Measurements from ENCODE around the gene MEPCE.
A peak's percentile ranks its signal among the peaks of the same experiment; 100 is the strongest.
"Not testable (repeated sequence)": the region's sequence is repeated elsewhere in the genome, so short reads cannot be mapped to it uniquely, and the experiment has no call there.

The MEPCE gene, protein sequence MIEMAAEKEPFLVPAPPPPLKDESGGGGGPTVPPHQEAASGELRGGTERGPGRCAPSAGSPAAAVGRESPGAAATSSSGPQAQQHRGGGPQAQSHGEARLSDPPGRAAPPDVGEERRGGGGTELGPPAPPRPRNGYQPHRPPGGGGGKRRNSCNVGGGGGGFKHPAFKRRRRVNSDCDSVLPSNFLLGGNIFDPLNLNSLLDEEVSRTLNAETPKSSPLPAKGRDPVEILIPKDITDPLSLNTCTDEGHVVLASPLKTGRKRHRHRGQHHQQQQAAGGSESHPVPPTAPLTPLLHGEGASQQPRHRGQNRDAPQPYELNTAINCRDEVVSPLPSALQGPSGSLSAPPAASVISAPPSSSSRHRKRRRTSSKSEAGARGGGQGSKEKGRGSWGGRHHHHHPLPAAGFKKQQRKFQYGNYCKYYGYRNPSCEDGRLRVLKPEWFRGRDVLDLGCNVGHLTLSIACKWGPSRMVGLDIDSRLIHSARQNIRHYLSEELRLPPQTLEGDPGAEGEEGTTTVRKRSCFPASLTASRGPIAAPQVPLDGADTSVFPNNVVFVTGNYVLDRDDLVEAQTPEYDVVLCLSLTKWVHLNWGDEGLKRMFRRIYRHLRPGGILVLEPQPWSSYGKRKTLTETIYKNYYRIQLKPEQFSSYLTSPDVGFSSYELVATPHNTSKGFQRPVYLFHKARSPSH

DNA sequence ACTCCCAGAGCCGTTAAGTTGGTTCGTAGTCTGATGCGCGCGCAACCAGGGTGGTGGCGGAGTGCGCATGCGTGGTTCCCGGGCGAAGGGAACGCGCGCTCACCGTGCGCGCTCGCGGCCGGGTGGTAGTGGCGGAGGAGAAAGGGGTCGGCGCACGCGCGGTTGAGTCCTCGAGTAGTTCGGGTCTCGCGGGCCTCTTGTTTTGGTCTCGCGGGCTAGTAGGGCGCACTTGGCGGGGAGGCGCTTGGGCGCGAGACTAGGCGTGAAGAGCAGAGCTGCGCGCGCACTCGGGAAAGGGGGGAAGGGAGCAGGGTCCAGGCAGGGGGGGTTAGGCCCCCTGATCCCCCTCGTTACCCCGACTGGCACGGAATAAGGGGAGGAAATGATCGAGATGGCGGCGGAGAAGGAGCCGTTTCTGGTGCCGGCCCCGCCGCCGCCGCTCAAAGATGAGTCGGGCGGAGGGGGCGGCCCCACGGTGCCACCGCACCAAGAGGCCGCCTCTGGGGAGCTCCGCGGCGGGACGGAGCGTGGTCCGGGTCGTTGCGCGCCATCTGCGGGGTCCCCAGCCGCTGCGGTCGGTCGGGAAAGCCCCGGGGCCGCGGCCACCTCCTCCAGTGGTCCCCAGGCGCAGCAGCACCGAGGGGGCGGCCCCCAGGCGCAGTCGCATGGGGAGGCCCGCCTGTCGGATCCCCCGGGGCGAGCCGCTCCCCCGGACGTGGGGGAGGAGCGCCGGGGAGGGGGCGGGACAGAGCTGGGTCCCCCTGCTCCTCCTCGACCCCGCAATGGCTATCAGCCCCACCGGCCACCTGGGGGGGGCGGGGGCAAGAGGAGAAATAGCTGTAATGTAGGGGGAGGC lies at the start of gene MEPCE:
TSS of gene MEPCE (plus strand) at position 195 of the 856 bp plus-strand sequence. CDS start at position 383, 188 bp downstream.
- peak; percentile 96 for DNase-seq (ENCODE audit: low read depth)

DNA sequence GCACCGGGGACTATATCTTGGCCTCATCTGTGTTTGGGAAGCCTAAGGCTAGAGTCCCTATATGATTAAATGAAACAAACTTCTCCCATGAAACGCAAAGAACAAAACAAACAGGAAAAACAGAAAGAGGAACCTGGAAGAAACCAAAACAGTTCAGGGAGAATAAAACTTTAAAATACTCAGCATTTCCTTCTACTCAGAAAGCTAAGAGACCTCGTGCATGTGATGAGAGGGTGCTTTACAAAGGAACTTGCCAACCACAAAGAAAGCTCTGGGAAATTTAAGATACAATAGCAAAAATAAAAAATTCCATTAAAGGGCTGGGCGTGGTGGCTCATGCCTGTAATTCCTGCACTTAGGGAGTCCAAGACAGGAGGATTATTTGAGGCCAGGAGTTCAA lies 49.4 kb upstream of the MEPCE start:
- no peak for DNase-seq (ENCODE audit: low read depth)

DNA sequence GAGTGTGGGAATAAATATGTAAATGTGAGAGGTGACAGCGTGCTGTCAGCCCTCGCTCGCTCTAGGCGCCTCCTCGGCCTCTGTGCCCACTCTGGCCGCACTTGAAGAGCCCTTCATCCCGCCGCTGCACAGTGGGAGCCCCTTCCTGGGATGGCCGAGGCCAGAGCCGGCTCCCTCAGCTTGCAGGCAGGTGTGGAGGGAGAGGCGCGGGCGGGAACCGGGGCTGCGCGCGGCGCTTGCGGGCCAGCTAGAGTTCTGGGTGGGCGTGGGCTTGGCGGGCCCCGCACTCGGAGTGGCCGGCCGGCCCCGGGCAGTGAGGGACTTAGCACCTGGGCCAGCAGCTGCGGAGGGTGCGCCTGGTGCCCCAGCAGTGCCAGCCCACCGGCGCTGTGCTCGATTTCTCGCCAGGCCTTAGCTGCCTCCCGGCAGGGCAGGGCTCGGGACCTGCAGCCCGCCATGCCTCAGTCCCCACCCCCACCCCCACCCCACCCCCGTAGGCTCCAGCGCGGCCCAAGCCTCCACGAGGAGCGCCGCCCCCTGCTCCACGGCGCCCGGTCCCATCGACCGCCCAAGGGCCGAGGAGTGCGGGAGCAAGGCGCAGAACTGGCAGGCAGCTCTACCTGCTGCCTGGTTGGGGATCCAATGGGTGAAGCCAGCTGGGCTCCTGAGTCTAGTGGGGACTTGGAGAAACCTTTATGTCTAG lies 47.9 kb upstream of the MEPCE start:
- DNase-seq (ENCODE audit: low read depth) = not testable (repeated sequence)

DNA sequence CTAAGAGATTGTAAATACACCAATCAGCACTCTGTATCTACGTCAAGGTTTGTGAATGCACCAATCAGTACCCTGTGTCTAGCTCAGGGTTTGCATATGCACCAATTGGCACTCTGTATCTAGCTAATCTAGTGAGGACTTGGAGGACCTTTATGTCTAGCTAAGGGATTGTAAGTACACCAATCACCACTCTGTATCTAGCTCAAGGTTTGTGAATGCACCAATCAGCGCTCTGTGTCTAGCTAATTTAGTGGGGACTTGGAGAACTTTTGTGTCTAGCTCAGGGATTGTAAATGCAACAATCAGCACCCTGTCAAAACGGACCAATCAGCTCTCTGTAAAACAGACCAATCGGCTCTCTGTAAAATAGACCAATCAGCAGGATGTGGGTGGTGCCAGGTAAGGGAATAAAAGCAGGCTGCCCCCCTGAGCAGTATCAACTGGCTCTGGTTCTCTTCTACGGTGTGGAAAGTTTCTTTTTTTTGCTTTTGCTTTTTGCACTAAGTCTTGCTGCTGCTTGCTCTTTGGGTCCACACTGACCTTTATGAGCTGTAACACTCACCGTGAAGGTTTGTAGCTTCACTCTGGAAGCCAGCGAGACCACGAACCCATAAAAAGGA lies 47.3 kb upstream of the MEPCE start:
- DNase-seq (ENCODE audit: low read depth) = not testable (repeated sequence)

DNA sequence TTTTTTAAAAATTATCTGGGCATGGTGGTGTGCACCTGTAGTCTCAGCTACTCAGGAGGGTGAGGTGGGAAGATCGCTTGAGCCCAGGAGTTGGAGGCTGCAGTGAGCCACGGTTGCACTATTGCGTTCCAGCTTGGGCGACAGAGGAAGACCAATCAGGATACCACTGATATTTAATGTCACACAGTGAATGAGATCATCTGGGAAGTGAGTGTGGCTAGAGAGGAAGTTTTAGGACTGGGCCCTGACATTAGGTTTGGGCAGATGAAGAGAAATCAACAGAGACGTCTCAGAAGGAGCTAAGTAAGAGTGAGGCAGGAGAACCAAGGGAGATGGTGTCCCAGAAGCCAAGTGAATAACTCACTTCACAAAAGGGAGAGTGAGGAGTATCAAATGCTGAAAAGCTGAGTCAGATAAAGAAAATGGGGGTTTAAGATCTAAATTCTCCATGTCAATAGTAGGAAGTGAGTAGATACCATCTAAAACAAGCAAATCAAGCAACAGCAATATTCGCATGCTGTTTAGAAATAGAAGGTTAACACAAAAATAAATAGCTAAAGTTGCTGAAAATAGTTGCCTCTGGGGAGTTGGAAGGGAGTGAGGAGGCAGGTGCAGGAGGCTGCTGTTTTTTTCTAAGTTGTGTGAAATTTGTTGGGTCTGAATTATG lies 44.9 kb upstream of the MEPCE start:
- DNase-seq (ENCODE audit: low read depth) = no peak

DNA sequence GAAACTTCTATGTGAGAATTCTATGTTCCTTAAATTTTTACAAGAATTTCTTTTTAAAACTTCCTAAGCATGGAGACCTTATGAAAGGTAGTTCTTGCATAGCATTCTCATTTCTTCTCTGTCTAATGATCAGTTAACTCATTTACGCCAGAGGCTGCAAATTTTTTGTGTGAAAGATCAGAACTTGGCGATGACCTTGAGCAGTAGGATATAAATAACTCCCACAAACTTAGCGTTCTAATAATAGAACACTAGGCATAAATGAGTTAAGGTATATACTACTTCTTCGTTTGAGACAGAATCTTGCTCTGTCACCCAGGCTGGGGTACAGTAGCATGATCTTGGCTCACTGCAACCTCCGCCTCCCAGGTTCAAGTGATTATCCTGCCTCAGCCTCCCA lies 42.7 kb upstream of the MEPCE start:
- DNase-seq (ENCODE audit: low read depth) = no peak

DNA sequence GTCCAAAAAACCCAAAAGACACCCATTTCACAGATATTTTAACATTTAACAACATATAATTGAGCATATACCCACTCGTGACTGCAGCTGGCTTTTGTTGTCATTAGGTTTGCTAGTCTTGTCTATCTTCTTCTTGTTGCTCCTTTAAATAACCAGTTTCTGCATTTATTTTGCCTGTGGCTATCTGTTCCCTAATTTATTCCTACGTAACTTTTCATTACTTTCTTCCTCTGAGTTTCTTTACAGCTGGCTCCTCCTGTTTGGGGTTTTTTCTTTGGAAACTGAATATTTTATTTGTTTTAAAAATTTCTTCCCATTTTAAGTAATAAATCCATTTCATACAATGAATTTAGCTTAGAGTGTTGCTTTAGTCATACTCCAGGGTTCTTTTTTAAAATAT lies 41.9 kb upstream of the MEPCE start:
- no peak for DNase-seq (ENCODE audit: low read depth)

DNA sequence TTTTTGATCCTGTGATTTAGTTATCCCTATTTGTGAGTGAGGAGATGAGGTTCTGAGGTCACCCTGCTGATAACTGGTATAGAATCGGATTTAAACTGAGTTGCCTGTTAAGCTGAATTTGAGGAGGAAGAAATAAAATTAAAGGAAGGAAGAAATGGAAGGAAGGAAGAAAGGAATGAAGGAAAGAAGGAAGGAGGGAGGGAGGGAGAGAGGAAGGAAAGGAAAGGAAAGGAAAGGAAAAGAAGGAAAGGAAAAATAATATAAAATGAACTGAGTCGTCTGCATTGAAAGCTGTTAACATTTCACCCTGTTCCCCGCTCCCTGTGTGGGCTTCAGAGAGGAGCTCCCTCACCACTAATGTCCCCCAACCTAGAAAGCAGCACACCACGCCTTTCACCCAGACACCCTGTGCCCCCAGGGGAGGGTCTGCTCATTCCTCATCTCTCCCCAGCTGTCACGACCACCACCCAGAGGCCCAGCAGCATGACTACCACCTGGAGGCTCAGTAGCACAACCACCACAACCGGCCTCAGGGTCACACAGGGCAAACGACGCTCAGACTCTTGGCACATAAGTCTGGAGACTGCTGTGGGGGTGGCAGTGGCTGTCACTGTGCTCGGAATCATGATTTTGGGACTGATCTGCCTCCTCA lies 40.1 kb upstream of the MEPCE start:
- no peak for DNase-seq (ENCODE audit: low read depth)

DNA sequence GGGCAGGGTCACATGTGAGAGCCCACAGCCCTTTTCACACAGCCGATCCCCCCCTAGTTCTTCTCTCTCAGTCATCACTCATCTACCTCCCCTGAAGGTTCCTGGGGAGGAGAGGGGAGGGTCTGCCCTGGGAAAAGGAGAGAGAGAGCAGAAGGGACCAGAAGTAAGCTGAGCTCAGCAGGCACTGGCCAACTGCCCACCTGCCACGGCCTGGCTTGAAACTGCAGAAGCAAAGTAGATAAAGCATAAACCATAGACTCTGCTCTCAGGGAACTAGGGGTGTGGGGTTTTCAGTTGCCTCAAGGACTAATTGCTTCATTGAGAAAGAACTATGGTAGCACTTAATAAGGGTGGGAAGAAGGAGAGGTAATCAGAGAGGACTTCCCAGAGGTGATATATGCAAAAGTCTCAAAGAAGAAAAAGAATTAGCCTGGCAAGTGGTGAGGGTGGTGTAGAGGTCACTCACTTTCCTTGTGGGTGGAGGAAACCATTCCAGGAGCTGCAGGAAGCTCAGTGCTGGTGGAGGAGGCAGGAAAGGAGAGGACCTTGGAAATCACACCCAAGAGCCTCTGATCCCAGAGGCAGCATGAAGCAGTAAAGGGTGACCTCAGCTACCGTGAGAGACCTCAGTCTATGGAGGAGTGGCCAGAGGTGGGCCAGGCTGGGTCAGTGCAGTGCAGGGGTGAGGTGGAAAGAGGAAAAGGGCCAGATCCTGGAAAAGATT lies 39.2 kb upstream of the MEPCE start:
- no peak for DNase-seq (ENCODE audit: low read depth)

DNA sequence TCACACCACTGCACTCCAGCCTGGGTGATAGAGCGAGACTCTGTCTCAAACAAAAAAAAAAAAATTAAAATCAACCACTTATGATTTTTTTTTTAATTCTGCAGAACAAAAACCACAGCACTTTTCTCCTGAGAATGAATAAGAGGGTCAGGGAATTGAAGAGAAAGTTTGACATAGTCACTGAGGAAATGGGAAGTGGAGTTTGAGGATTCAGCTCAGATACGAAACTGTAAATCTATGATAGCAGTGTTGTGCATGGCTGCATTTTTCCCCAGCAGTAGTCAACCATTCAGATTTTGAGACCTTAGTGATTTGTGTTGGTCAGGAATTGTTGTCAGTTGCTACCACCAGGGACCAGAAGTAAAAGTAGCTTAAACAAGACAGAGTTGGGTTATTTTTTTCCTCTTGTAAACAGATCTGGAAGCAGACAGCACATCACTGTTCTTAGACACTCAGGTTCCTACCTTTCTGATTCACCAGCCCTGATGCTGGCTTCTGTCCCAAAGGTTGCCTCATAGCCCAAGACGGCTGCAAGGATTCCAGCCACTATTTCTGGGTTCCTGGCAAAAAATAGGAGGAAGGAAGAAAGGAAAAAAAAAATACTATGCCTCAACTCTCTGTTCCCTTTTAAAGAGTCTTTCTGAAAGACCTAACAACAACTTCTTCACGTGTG lies 36.3 kb upstream of the MEPCE start:
- DNase-seq (ENCODE audit: low read depth) = no peak

DNA sequence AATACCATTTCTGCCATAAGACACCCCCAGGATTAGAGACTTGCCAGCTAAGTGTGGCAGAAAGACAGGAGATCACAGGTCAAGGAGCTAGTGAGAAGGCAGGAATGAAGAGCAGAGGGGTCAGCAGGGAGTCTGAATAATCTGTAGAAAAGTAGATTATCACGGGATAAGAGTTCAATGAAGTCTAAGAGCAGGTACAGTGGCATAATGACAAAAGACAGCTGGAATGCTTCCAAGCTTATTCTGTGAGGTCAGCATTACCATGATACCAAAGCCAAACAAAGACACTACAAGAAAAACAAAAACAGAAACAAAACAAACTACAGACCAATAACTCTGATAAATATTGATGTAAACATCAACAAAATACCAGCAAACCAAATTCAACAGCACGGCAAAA lies 35.6 kb upstream of the MEPCE start:
- no peak for DNase-seq (ENCODE audit: low read depth)

DNA sequence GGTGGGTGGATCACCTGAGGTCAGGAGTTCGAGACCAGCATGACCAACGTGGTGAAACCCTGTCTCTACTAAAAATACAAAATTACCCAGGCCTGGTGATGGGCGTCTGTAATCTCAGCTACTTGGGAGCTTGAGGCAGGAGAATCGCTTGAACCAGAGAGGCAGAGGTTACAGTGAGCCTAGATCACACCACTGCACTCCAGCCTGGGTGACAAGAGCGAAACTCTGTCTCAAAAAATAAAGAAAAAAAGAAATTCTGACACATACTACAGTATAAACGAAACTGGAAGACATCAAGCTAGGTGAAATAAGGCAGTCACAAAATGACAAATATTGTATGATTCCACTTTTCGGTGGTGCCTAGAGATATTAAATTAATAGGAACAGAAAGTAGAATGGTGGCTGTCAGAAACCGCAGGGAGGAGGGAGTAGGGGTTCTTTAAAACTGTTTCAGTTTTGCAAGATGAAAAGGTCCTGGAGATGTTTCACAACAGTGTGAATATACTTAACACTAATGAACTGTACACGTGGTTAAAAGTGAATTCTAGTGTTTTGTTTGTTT lies 33.1 kb upstream of the MEPCE start:
- no peak for DNase-seq (ENCODE audit: low read depth)

DNA sequence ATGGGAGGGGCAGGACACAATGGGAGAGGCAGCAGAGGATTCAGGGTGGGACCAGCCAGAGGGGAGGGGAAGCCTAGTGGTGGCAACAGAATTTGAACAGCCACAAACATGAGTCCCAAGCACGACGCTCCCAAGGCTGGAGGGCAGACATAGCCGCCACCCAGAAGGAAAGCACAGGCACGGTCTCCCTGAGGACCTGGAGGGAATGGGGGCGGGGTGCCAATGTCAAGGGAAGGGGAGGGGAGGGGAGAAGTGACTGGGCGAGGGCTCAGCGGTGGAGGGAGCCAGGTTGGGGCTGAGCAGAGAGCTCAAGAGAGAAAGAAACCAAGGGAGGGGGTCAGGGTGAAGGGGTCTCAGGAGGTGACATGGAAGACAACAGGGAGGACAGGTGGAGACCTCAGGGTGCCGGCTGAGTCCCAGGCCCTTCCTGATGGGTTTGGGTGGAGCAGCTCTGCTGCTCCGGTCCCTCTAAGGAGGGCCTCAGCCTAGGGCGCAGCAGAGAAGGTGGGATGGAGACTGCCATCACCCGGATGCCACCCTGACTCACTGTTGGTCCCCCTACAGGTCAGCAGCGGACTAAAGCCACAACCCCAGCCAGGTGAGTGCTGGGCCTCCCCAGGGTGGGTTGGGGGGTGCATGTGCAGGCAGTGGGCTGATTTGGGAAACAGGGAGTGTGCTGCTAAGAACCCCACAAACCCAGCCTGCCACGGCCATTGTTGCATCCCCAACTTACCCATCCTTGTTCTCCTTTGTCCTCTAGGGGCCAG lies 32.1 kb upstream of the MEPCE start:
- no peak for DNase-seq (ENCODE audit: low read depth)

DNA sequence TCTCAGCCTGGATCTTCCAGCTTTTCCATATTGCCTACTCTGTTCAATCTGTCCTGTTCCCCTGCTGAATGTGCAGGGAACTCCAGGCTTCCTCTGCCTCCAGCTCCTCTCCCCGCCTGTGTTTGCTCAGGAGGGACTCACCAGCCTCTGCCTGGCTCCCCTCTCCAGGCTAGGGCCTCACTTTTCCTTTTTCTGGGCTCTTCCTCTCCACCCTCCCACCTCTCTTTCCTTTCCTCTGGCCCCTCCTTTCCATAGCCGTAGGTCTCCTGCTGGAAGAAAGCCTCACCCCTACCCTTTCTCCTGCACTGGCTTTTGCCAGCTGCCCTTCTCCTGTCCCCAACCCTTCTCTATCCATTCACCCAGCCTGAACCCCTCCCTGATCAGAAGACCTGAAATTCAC lies 31.4 kb upstream of the MEPCE start:
- no peak for DNase-seq (ENCODE audit: low read depth)

DNA sequence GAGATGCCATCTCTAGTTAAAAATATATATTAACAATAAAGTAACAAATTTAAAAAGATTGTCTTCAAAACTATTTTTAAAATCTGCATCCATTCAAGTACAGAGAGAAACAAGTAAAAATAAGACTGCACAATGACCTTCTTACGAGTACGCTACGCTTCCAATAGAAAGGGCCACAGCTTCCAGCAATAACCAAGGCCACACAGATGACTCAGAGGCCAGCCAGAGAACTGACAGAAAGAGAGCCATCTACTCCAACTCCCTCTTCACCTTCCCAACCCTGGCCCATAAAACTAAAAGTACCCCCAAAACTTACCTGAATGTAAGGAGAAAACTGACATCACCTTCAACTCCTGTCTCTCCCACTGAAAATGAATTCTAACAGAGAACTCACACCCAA lies 29.6 kb upstream of the MEPCE start:
- DNase-seq (ENCODE audit: low read depth) = no peak

DNA sequence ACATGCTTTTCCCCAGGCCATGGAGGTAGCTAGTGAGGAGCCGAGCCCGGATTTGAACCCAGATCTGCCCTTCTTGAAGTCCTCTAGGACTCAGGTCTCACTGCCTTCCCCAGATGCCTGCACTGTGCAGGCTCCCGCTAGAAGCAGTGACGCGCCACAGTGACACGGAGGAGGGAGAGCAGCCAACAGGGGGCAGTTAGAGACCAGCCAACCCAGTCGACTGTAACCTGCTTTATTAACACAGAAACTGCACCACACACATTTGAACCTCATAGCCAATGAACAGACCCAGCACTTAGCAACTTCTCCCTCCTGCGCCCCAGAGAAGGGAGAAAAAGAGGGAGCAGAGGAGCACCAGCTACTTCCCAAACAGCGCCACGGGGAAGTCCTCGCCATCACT lies 29.0 kb upstream of the MEPCE start:
- DNase-seq (ENCODE audit: low read depth) = peak; percentile 32

DNA sequence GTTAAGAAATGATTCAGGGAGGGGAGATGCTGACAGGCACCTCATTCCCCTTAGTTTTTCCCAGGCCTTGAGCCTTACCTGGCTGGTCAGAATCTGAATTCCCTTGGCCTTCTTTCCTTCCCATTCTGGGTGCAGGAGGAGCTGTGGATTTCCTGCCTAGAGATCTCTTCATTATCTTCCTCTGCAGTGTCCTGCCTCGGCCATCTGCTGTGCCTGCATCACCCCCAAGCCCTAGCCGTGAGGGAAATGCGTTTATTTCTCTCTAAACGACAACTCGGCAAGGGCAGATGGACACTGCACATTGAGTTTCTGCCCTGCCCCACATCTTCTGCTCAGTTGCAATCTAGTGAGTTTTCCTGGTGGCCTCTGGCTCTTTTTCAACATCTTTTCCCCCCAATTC lies 27.8 kb upstream of the MEPCE start:
- no peak for DNase-seq (ENCODE audit: low read depth)

DNA sequence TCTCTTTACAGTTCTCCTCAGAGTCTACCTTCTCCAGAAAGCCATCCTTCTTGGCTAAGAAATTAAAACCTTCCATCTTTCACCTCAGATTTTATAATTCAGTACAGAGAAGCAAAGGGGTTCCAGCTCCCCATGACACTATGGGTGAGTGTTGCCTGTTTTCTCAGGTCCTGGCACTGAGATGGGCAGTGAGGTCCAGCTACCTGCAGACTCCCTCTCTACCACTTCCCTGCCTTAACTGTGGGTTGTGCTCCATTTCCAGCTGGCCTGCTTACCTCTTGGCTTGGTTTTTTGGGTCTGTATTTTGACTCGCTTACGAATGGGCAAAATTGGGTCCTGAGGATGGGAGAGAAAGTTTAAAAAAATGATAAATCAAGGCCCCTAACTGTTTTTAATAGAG lies 27.4 kb upstream of the MEPCE start:
- no peak for DNase-seq (ENCODE audit: low read depth)

Data from ELR (cell line).